HEK293T (cell line): ENCODE measurements around the gene TKTL1.

Experiments used
- CTCF ChIA-PET: fragments of 350-600 bp; formaldehyde crosslinking; extraction: SDS; loops from one replicate; lab custom pipeline; 2021; ENCODE audit warnings: antibody characterized with exemption, inconsistent platforms; lab: Yijun Ruan, JAX
- POLR2A ChIA-PET: fragments of 350-600 bp; formaldehyde crosslinking; extraction: SDS; loops from one replicate; lab custom pipeline; 2020; ENCODE audit warnings: antibody characterized with exemption, inconsistent platforms; lab: Yijun Ruan, JAX
- DNase-seq: peaks from one replicate; pipeline ENCODE4 v3.0.0; 2012; ENCODE audit warnings: mixed read lengths; ENCODE audit errors: extremely low spot score
- ARNT ChIP-seq: fragments of 450-650 bp; IDR thresholded peaks from 2 replicates; pipeline ENCODE4 v1.6.1; 2017; ENCODE audit warnings: mild to moderate bottlenecking
- BHLHE40 ChIP-seq: fragments of 450-650 bp; IDR thresholded peaks from 2 replicates; pipeline ENCODE4 v1.6.1; 2016; ENCODE audit warnings: mild to moderate bottlenecking, moderate library complexity, borderline replicate concordance
- CTBP1 ChIP-seq: fragments of 450-650 bp; IDR thresholded peaks from 2 replicates; pipeline ENCODE4 v1.6.1; 2016; ENCODE audit warnings: borderline replicate concordance
- ELF4 ChIP-seq: fragments of 450-650 bp; IDR thresholded peaks from 2 replicates; pipeline ENCODE4 v1.6.1; 2017; ENCODE audit warnings: antibody characterized with exemption
- FOXA1 ChIP-seq: fragments of 450-650 bp; IDR thresholded peaks from 2 replicates; pipeline ENCODE4 v1.6.1; 2016; ENCODE audit warnings: mild to moderate bottlenecking
- FOXK2 ChIP-seq: fragments of 450-650 bp; IDR thresholded peaks from 2 replicates; pipeline ENCODE4 v1.6.1; 2016; ENCODE audit warnings: mild to moderate bottlenecking
- FOXM1 ChIP-seq: fragments of 450-650 bp; IDR thresholded peaks from 2 replicates; pipeline ENCODE4 v1.6.1; 2017; ENCODE audit warnings: mild to moderate bottlenecking, borderline replicate concordance
- HDGF ChIP-seq: fragments of 450-650 bp; IDR thresholded peaks from 2 replicates; pipeline ENCODE4 v1.6.1; 2017; ENCODE audit warnings: antibody characterized with exemption, borderline replicate concordance
- L3MBTL2 ChIP-seq: fragments of 450-650 bp; conservative IDR thresholded peaks from 2 replicates; pipeline ENCODE4 v1.6.1; 2016; ENCODE audit warnings: mild to moderate bottlenecking
- LEF1 ChIP-seq: fragments of 450-650 bp; IDR thresholded peaks from 2 replicates; pipeline ENCODE4 v1.6.1; 2017; ENCODE audit warnings: mild to moderate bottlenecking, borderline replicate concordance
- NFRKB ChIP-seq: fragments of 450-650 bp; IDR thresholded peaks from 2 replicates; pipeline ENCODE4 v1.6.1; 2016; ENCODE audit warnings: mild to moderate bottlenecking, moderate library complexity
- SP1 ChIP-seq: fragments of 450-650 bp; IDR thresholded peaks from 2 replicates; pipeline ENCODE4 v1.6.1; 2017
- SUZ12 ChIP-seq: fragments of 450-650 bp; IDR thresholded peaks from 2 replicates; pipeline ENCODE4 v1.6.1; 2016; ENCODE audit warnings: mild to moderate bottlenecking
- TARDBP ChIP-seq: fragments of 450-650 bp; IDR thresholded peaks from 2 replicates; pipeline ENCODE4 v1.6.1; 2016
- ZNF384 ChIP-seq: fragments of 450-650 bp; IDR thresholded peaks from 2 replicates; pipeline ENCODE4 v1.6.1; 2016
- TF ChIP-seq, protein P1 (sequence below): fragments of 450-650 bp; IDR thresholded peaks from 2 replicates; pipeline ENCODE4 v1.6.1; 2016

Gene TKTL1

DNA sequence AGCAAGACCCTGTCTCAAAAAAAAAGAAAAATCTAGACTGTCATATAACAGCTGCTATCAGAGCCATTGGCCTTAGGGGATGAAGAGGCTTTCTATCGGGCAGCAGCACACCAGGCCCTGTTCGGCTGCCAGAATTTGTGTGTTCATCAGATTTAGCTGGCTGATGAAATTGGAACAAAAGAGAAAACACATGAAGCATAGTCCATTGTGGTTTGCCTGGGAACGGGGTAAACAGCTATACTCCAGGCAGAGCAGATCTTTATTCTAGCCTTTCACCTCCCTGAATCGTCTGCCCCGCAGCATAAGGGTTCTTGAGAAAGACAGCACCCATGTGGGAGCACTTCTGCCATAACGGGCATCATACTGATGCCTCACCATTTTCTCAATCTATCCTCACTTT, 11.6 kb downstream of the TKTL1 start:
- ChIA-PET POLR2A (no interaction called here), CTCF (interaction anchor here (1.0 to 2.3 kb wide), 3 partner anchors 10 to 17 kb away, joined by 3 to 12 read pairs (median 6); no protein-coding TSS in a partner anchor)
- DNase-seq: no peak
- TF ChIP-seq L3MBTL2 (no peak), FOXM1 (no peak), SUZ12 (no peak), TARDBP (no peak), ZNF384 (no peak)

DNA sequence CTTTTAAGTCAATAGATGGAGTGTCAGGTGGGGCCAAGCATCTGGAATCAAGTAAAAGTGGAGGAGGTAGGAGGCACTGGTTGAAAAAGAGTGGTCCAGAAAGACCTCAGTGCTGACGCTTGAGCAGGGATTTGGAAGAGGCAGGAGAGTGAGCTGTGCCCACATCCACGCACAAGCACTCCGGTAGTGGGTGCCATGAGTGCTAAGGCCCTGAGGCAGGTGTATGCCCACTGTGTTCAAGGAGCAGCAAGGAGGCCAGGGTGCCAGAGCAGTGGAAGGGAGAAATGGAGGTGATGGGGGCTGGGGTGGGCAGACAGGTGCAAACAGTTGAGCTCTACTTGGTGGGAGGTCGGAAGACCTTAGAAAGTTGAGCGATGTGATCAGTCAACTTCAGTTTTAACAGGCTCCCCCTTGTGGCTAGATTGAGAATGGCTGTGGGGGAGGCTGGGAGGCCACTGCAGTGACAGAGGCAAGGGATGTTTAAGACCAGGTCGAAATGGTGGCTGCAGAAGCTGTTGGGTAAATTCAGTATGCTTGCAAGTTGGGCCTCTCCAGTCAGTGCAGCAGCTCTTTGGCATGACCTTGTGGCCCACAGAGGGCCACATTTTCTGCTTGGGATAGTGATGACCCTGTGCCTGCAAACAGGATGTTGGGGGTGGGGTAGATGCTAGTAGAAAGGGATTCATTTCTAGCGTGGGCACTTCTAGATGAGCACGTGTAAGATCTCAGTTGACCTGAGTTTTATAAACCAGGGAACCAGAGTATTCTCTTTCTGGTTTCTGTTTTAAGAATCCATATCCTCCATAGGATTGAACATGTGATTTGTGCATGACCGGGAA, 12.7 kb downstream of the TKTL1 start:
- DNase-seq: peak; percentile 78
- ChIA-PET CTCF (interaction anchor here (0.5 to 2.3 kb wide), 15 partner anchors 9 to 387 kb away, joined by 3 to 12 read pairs (median 4); no protein-coding TSS in a partner anchor), POLR2A (no interaction called here)
- TF ChIP-seq L3MBTL2 (no peak), ARNT (no peak), FOXA1 (no peak), FOXK2 (no peak), LEF1 (no peak), SUZ12 (no peak), SP1 (no peak)
- TF ChIP-seq, protein P1, sequence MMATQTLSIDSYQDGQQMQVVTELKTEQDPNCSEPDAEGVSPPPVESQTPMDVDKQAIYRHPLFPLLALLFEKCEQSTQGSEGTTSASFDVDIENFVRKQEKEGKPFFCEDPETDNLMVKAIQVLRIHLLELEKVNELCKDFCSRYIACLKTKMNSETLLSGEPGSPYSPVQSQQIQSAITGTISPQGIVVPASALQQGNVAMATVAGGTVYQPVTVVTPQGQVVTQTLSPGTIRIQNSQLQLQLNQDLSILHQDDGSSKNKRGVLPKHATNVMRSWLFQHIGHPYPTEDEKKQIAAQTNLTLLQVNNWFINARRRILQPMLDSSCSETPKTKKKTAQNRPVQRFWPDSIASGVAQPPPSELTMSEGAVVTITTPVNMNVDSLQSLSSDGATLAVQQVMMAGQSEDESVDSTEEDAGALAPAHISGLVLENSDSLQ: peak; percentile 50; the same call in 1 of the 2 replicates

DNA sequence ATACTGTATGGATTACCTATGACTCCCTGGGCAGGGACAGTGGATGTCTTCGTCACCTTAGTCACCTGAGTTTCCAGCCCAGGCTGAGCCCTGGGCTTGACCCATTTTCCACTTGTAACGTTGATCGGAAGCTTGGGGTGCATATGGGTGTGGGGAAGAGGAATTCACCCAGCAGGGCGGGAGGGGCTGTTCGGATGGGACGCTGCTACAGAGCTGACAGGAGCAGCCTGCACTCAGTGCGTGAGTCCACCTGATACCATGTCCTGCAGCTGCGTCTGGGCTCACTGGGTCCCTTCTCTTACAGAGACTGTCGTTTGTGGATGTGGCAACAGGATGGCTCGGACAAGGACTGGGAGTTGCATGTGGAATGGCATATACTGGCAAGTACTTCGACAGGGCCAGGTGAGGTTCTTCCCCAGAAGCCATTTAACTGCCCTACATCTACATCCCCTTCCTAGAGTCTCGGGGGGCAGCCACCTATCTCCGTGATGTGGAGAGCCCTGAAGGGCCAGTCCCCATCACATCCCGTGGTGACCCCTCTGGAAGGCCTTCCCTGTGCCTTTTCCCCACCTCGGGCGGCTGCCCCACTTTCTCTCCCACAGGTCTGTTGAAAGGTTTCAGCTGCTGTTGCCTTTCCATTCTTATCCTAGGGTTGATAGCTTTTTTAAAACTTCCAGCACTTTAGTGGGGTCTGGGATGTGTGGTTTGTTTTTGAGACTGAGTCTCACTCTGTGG, 13.6 kb downstream of the TKTL1 start:
- POLR2A ChIA-PET: no interaction called here
- no peak for TF ChIP-seq LEF1
- TF ChIP-seq TARDBP: no peak
- TF ChIP-seq ARNT: no peak
- TF ChIP-seq ELF4: no peak
- CTCF ChIA-PET: interaction anchor here (0.7 to 2.3 kb wide), 8 partner anchors 8 to 296 kb away, joined by 3 to 12 read pairs (median 5); no protein-coding TSS in a partner anchor
- no peak for DNase-seq

DNA sequence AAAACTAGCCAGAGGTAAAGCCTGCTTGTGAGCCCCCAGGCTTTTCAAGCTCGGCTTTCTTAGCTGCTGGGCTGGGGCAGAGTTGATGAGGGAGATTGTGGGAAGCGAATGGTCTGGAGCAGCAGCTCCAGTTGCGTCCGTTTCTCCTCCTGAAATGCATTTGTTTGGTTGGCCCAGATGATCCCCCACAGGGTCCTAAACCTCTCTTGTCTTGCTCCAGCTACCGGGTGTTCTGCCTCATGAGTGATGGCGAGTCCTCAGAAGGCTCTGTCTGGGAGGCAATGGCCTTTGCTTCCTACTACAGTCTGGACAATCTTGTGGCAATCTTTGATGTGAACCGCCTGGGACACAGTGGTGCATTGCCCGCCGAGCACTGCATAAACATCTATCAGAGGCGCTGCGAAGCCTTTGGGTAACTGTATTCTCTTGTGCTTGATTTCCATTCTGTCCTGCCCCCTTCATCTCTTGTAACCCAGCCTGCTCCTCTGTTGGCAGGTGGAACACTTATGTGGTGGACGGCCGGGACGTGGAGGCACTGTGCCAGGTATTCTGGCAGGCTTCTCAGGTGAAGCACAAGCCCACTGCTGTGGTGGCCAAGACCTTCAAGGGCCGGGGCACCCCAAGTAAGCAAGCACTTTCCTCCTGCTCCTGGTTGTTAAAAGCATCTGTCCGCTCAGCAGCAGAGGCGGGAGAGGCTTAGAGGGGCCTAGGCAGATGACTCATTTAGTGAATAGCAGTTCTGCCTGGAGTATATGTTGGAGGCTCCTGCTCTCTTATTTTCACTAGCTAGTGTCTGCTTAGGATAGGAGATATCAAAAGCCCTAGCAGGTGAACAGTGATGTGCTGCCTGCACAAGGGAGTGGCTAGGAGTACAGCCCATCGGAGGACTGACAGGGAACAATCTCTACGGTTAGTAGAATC, 15.3 kb downstream of the TKTL1 start:
- TF ChIP-seq L3MBTL2 (no peak), NFRKB (no peak), FOXM1 (no peak)
- TF ChIP-seq, protein P1: no peak
- ChIA-PET POLR2A (no interaction called here), CTCF (interaction anchor here (1.4 kb wide), 1 partner anchor 15 kb away, joined by 3 read pairs; no protein-coding TSS in a partner anchor)

DNA sequence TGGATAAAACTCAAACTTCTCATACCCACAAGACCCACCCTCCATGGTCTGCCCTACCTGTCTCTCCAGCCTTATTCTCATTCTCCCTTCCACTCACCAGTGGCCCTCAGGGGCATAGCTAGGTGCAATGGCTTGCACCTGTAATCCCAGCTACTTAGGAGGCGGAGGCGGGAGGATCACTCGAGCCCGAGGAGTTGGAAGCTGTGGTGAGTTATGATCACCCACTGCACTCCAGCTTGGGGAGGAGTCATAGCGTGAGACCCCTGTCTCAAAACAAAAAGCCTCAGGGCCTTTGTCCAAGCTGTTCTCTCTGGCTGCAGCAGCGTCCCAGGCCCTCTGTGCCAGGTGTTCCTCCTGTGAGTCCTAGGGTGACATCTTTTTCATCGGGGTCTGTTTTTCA, 16.5 kb downstream of the TKTL1 start:
- CTCF ChIA-PET: interaction anchor here (1.4 kb wide), 1 partner anchor 14 kb away, joined by 3 read pairs; no protein-coding TSS in a partner anchor

More for the DNA sequence above, 15.3 kb downstream of the TKTL1 start:
- no peak for DNase-seq

DNA sequence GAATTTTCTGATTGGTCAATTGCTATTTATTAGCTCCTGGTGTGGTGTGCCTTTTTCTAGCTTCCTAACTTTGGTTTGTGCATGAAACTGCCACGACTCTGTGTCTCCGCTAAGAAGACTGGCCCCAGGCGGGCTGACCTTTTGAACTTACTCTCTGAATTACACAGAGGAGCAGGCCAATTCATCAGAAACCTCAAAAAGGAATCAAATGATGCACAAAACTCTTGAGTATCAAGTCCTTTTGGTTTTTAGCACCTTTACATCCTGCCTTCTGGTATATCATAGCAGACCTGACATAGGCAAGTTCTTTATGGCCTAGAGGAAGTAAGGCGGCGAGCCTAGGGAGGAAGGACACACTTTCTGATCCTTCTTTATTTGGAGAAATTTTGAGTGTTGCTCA, 17.6 kb downstream of the TKTL1 start:
- TF ChIP-seq, protein P1: no peak
- TF ChIP-seq FOXM1 (no peak), ARNT (no peak), ELF4 (no peak), L3MBTL2 (no peak), BHLHE40 (no peak), ZNF384 (no peak), SUZ12 (no peak), CTBP1 (no peak), FOXA1 (no peak), FOXK2 (no peak), TARDBP (no peak), SP1 (no peak), LEF1 (no peak), HDGF (no peak), NFRKB (no peak)
- no peak for DNase-seq
- CTCF ChIA-PET: interaction anchor here (0.6 kb wide), 1 partner anchor 13 kb away, joined by 3 read pairs; no protein-coding TSS in a partner anchor
- POLR2A ChIA-PET: no interaction called here

More for the DNA sequence above, 16.5 kb downstream of the TKTL1 start:
- no peak for DNase-seq
- TF ChIP-seq TARDBP (no peak), LEF1 (no peak)
- POLR2A ChIA-PET: no interaction called here
